ENCODE data around the gene PPIF. TPM values are rescaled to one million over a fixed set of nuclear protein-coding genes. Genes with fewer than 3 reads are reported as not detected.
A peak's percentile ranks its signal among the peaks of the same experiment; 100 is the strongest.

Gene PPIF
- total RNA-seq, 4 donors from 2014 or later = 39.1 to 82.1 (median 67.9) TPM

GRCh38 chr10:79354141-79354540 is 6.9 kb downstream of the PPIF start:
- H3K4me3 ChIP-seq = no peak overlapping the region
- intact Hi-C loops (cut with DNase I; ENCODE audit: low total_unique reads) = no loop called here
- no peak for DNase-seq
- no peaks in the 10 kb centered on the region for H3K9me3 ChIP-seq
- TF ChIP-seq, protein P1, sequence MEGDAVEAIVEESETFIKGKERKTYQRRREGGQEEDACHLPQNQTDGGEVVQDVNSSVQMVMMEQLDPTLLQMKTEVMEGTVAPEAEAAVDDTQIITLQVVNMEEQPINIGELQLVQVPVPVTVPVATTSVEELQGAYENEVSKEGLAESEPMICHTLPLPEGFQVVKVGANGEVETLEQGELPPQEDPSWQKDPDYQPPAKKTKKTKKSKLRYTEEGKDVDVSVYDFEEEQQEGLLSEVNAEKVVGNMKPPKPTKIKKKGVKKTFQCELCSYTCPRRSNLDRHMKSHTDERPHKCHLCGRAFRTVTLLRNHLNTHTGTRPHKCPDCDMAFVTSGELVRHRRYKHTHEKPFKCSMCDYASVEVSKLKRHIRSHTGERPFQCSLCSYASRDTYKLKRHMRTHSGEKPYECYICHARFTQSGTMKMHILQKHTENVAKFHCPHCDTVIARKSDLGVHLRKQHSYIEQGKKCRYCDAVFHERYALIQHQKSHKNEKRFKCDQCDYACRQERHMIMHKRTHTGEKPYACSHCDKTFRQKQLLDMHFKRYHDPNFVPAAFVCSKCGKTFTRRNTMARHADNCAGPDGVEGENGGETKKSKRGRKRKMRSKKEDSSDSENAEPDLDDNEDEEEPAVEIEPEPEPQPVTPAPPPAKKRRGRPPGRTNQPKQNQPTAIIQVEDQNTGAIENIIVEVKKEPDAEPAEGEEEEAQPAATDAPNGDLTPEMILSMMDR (IDR thresholded peaks at IDR 0.05 in 4 of 5, conservative IDR thresholded peaks at IDR 0.05 in 1 of 5) = no peak
- TF ChIP-seq POLR2A (IDR thresholded peaks at IDR 0.05) = no peak
- in situ Hi-C loops (cut with MboI; ENCODE audit: low sequenced_read_pairs in 4 of 4) = loop anchor here in 1 of 4 donors (25.0 kb wide), 1 partner anchor 583 kb away; the partner anchor contains the start of gene SFTPD
- H3K4me1 ChIP-seq = peaks cover 10 to 11% of the 10 kb centered on the region in 2 donors
- ATAC-seq = no peak
- peaks cover 0 to 55% of the 10 kb centered on the region in 2 donors for H3K36me3 ChIP-seq
- no peaks in the 10 kb centered on the region for H3K27me3 ChIP-seq
- no peak overlapping the region for H3K27ac ChIP-seq

- no peaks in the 10 kb centered on the region for H3K9me3 ChIP-seq
- no peak for TF ChIP-seq POLR2A (IDR thresholded peaks at IDR 0.05)
- TF ChIP-seq, protein P1 (IDR thresholded peaks at IDR 0.05 in 4 of 5, conservative IDR thresholded peaks at IDR 0.05 in 1 of 5) = no peak
- H3K36me3 ChIP-seq = peaks cover 0 to 52% of the 10 kb centered on the region in 2 donors
- no peak overlapping the region for H3K27ac ChIP-seq
- in situ Hi-C loops (cut with MboI; ENCODE audit: low sequenced_read_pairs in 4 of 4) = loop anchor here in 1 of 4 donors (25.0 kb wide), 1 partner anchor 583 kb away; the partner anchor contains the start of gene SFTPD
- intact Hi-C loops (cut with DNase I; ENCODE audit: low total_unique reads) = no loop called here
- no peaks in the 10 kb centered on the region for H3K27me3 ChIP-seq
- H3K4me1 ChIP-seq = peaks cover 10 to 13% of the 10 kb centered on the region in 2 donors
- H3K4me3 ChIP-seq = no peak overlapping the region
- DNase-seq = no peak
- ATAC-seq = no peak
Measured at GRCh38 chr10:79354615-79355014, 7.3 kb downstream of the PPIF start.

GRCh38 chr10:79355420-79356017 is 8.2 kb downstream of the PPIF start:
- DNase-seq (peak in 1 of 2 donors; percentile 6), ATAC-seq (no peak)
- Histone ChIP-seq H3K4me3 (no peak overlapping the region), H3K9me3 (no peaks in the 10 kb centered on the region), H3K36me3 (peaks cover 0 to 43% of the 10 kb centered on the region in 2 donors), H3K4me1 (peaks cover 10 to 13% of the 10 kb centered on the region in 2 donors), H3K27me3 (no peaks in the 10 kb centered on the region), H3K27ac (no peak overlapping the region)
- intact Hi-C loops (cut with DNase I; ENCODE audit: low total_unique reads) (no loop called here), in situ Hi-C loops (cut with MboI; ENCODE audit: low sequenced_read_pairs in 4 of 4) (loop anchor here in 1 of 4 donors (25.0 kb wide), 1 partner anchor 582 kb away; the partner anchor contains the start of gene SFTPD)
- TF ChIP-seq, protein P1 (IDR thresholded peaks at IDR 0.05 in 4 of 5, conservative IDR thresholded peaks at IDR 0.05 in 1 of 5) = no peak
- TF ChIP-seq POLR2A (IDR thresholded peaks at IDR 0.05) = no peak

- no peak for TF ChIP-seq POLR2A (IDR thresholded peaks at IDR 0.05)
- TF ChIP-seq, protein P1 (IDR thresholded peaks at IDR 0.05 in 4 of 5, conservative IDR thresholded peaks at IDR 0.05 in 1 of 5) = no peak
- H3K27me3 ChIP-seq = no peaks in the 10 kb centered on the region
- DNase-seq (peak in 1 of 2 donors; percentile 7), ATAC-seq (no peak)
- in situ Hi-C loops (cut with MboI; ENCODE audit: low sequenced_read_pairs in 4 of 4) (loop anchor here in 1 of 4 donors (25.0 kb wide), 1 partner anchor 581 kb away; the partner anchor contains the start of gene SFTPD), intact Hi-C loops (cut with DNase I; ENCODE audit: low total_unique reads) (no loop called here)
- peaks cover 10 to 13% of the 10 kb centered on the region in 2 donors for H3K4me1 ChIP-seq
- no peak overlapping the region for H3K27ac ChIP-seq
- peaks cover 0 to 37% of the 10 kb centered on the region in 2 donors for H3K36me3 ChIP-seq
- no peak overlapping the region for H3K4me3 ChIP-seq
- no peaks in the 10 kb centered on the region for H3K9me3 ChIP-seq
Measured at GRCh38 chr10:79356104-79356503, 8.8 kb downstream of the PPIF start.

Measured in gastrocnemius medialis (tissue), 4 donors.